ENCODE data around the gene ABRACL.

- no peak for TF ChIP-seq CTCF (IDR thresholded peaks at IDR 0.05; ENCODE audit: low read depth, low read length)
- TF ChIP-seq EZH2phosphoT487 (IDR thresholded peaks at IDR 0.05; ENCODE audit: low read depth), result no peak
These were observed 20.4 kb upstream of the ABRACL start for GRCh38 chr6:139008117-139008516.
